Activated naive CD4-positive, alpha-beta T cell treated with Interleukin-2 at 50 U/mL for 16 hours (primary cell): ENCODE data around the gene RALGDS.

ENCODE experiments used
- DNase-seq: peaks from one replicate; pipeline ENCODE4 v3.0.0-alpha.2; 2020

The RALGDS gene

GRCh38 chr9:133149130-133150015 lies 28.3 kb upstream of the RALGDS start:
- peak; percentile 86 for DNase-seq

- peak; percentile 67 for DNase-seq
Measured at GRCh38 chr9:133148199-133149129, 27.4 kb upstream of the RALGDS start.

- peak; percentile 86 for DNase-seq
Measured at GRCh38 chr9:133147412-133148198, 26.6 kb upstream of the RALGDS start.

- no peak for DNase-seq
Measured at GRCh38 chr9:133146746-133147411, 25.8 kb upstream of the RALGDS start.

GRCh38 chr9:133144904-133145851 lies 24.1 kb upstream of the RALGDS start:
- DNase-seq, result no peak

- DNase-seq, result peak; percentile 95
Measured at GRCh38 chr9:133144142-133144903, 23.3 kb upstream of the RALGDS start.

- no peak for DNase-seq
Measured at GRCh38 chr9:133143639-133144141, 22.6 kb upstream of the RALGDS start.

GRCh38 chr9:133142684-133143622 lies 21.9 kb upstream of the RALGDS start:
- peak; percentile 62 for DNase-seq

- peak; percentile 78 for DNase-seq
Measured at GRCh38 chr9:133141833-133142595, 21.0 kb upstream of the RALGDS start.

GRCh38 chr9:133140606-133141005 lies 19.6 kb upstream of the RALGDS start:
- no peak for DNase-seq

GRCh38 chr9:133140174-133140505 lies 19.1 kb upstream of the RALGDS start:
- DNase-seq, result no peak

GRCh38 chr9:133139246-133140173 lies 18.5 kb upstream of the RALGDS start:
- DNase-seq, result no peak

- peak; percentile 45 for DNase-seq
Measured at GRCh38 chr9:133137451-133138231, 16.6 kb upstream of the RALGDS start.

- DNase-seq, result peak; percentile 88
Measured at GRCh38 chr9:133135146-133135745, 14.2 kb upstream of the RALGDS start.

GRCh38 chr9:133134388-133135145 lies 13.5 kb upstream of the RALGDS start:
- peak; percentile 41 for DNase-seq
